Mucosa of descending colon (tissue), 3 donors: Measurements from ENCODE around the gene DDX49. TPM values are rescaled to one million over a fixed set of nuclear protein-coding genes. Genes with fewer than 3 reads are reported as not detected.

Experiments
- ATAC-seq: fragments of 200-7000 bp; cut with Tn5 transposase; one replicate; pipeline ENCODE4 v1.9.1; 2020; ENCODE audit warnings: mild to moderate bottlenecking, moderate library complexity
- DNase-seq, 3 donors: peaks; one replicate each; pipeline ENCODE4 v3.0.0-alpha.2; 2020
- H3K36me3 ChIP-seq: fragments of 200-600 bp; one replicate; pipeline ENCODE4 v1.8.0; 2021; ENCODE audit warnings: low read depth, mild to moderate bottlenecking
- H3K4me1 ChIP-seq: fragments of 200-600 bp; one replicate; pipeline ENCODE4 v1.8.0; 2021; ENCODE audit warnings: low read depth, mild to moderate bottlenecking
- H3K4me3 ChIP-seq: fragments of 200-600 bp; one replicate; pipeline ENCODE4 v1.8.0; 2021; ENCODE audit warnings: mild to moderate bottlenecking
- H3K9me3 ChIP-seq: fragments of 200-600 bp; one replicate; pipeline ENCODE4 v1.8.0; 2021; ENCODE audit warnings: mild to moderate bottlenecking
- intact Hi-C, 2 donors: fragments of 100-400 bp; cut with DNase I in 1 of 2; cut with micrococcal nuclease in 1 of 2; formaldehyde crosslinking; loops; one replicate each; pipeline versions ENCODE4 v1.11.0 to v1.11.1; 2022; cut with DNase I, micrococcal nuclease
- total RNA-seq, 3 donors: library from RNA; stranded (reverse); fragmentation: NEBNext Ultra II Directional in 2 of 3; extraction: Animal tissue kit (Norgen Biotek cat#: 25700) in 2 of 3; gene quantifications; one replicate each; pipeline versions ENCODE4 v1.2.1 to v1.2.4, GENCODE V29; 2021 to 2023
- TF ChIP-seq, protein P1 (sequence below): fragments of 200-600 bp; IDR thresholded peaks from one replicate; pipeline ENCODE4 v1.8.0; 2022; ENCODE audit warnings: antibody characterized with exemption, mild to moderate bottlenecking
- donor health status: DM: no; HTN: no; CAD: no; lungs with moderate emphysema.
- donor health status: DM: no; HTN: no; CAD: no.
- donor health status: DM: no; HTN: yes; CAD: no.

DDX49 gene
- total RNA-seq, 3 donors from 2014 or later: 37.4 to 47.3 (median 40.4) TPM

DNA sequence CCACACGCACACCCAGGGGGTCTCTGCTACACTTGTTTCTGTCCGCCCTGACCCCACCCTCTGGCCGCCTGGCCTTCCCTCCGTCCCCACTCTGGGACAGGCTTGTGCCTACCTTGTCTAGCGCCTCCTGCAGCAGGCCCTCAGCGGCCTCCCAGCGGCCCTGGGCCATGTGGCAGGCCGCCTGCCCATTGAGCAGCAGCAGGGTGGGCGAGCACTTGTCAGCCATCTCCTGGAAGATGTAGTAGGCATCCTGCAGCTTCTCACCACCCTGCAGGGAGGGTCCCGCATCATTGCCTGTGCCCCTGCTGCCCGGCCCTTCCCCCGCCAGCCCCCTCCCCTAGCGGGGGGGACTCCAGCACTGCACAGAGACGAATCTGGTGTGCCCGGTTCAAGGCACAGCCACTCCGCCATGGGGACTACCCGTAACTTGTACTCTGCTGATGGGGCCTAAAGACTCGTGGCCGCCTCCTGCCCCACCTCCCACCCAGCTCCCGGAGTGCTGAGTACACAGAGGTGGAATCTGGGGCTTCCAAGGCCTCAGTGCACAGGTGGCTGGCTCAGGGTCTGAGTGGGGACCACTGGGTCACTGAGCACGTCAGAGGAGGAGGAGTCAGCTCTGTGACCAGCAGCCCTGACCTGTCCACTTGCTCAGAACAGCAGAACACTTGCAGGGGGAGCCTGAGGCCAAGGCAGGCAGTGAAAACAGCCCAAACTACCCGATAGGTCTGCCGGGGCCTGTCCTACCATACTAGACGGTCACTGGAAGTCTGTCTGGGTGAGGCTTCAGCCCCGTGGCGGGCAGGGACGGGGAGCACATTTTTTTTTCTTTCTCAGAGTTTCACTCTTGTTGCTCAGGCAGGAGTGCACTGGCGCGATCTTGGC lies 16.1 kb upstream of the DDX49 start:
- no peaks in the 10 kb centered on the region for H3K4me1 ChIP-seq
- TF ChIP-seq, protein P1, sequence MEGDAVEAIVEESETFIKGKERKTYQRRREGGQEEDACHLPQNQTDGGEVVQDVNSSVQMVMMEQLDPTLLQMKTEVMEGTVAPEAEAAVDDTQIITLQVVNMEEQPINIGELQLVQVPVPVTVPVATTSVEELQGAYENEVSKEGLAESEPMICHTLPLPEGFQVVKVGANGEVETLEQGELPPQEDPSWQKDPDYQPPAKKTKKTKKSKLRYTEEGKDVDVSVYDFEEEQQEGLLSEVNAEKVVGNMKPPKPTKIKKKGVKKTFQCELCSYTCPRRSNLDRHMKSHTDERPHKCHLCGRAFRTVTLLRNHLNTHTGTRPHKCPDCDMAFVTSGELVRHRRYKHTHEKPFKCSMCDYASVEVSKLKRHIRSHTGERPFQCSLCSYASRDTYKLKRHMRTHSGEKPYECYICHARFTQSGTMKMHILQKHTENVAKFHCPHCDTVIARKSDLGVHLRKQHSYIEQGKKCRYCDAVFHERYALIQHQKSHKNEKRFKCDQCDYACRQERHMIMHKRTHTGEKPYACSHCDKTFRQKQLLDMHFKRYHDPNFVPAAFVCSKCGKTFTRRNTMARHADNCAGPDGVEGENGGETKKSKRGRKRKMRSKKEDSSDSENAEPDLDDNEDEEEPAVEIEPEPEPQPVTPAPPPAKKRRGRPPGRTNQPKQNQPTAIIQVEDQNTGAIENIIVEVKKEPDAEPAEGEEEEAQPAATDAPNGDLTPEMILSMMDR: no peak
- ATAC-seq: no peak
- no peak overlapping the region for H3K4me3 ChIP-seq
- DNase-seq: no peak
- no peaks in the 10 kb centered on the region for H3K9me3 ChIP-seq
- intact Hi-C loops: no loop called here
- peaks cover 6% of the 10 kb centered on the region for H3K36me3 ChIP-seq

DNA sequence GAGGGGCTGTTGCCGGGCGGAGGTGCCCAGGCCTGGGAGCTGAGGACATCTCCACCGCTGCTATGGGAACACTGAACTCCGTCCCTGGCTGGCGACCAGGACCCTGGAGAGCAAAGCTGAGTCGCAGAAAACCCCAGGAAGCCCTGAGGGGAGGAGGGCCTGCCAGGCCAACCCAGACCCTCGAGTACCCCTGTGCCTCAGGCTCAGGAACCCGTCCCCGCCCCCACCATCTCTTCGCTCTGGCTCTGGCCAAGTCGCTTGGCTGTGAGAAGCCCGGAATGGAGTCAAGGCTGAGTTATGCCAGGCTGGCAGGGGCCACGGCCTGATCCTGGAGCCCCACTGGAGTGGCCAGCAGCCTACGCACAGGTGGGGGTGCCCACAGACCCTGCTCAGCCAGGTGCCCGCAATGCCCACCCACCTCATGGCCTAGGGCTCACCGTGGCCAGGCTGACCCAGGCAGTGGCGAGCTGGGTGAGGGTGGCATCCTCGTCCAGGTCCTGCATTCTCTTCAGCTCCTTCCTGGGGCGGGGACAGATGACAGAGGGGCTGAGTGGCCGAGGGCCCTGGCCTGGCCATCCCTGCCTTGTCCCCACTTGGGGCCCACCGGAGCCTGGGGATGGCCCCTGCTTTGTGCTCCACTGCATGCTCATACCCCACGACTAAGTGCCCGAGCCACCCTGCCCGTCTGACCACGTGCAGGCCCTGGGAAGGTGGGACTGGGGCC lies 15.0 kb upstream of the DDX49 start:
- intact Hi-C loops: no loop called here
- TF ChIP-seq, protein P1: no peak
- no peak for DNase-seq
- Histone ChIP-seq H3K9me3 (no peaks in the 10 kb centered on the region), H3K4me1 (no peaks in the 10 kb centered on the region), H3K4me3 (no peak overlapping the region), H3K36me3 (peaks cover 6% of the 10 kb centered on the region)
- no peak for ATAC-seq

- H3K36me3 ChIP-seq: peaks cover 6% of the 10 kb centered on the region
- no peak for ATAC-seq
Measured at GRCh38 chr19:18905058-18905456, 14.5 kb upstream of the DDX49 start.

DNA sequence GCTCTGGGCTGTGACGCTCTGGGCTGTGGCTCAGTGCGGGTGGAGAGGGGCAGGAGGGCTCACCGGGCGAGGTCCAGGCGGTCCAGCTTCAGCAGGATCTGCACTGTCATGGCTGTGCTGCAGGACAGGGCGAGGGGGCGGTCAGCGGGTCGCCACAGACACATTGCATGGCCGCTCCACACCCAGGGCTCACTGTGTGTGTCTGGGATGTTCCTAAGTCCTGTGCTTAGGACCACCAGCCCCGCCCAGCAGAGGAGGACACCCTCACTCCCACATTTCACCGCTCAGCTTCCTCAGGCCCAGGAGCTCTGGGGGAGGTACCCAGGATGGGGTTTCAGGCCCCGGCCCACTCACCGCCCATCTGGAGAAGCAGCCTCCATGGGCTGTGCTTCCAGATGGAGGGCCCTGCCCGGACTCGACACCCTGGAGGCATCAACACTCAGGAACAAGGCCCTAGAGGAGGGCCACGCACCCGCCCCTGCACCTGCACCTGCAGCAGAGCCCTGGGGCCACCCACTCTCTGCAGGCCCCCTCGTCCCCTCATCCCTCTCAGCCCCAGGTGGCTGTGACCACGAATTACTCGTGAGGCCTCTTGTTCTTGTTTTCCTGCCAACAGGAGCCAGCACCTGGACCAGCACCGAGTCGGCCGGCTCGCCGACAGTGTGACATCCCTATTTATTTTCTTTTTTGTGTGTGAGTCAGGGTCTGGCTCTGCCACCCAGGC lies 13.8 kb upstream of the DDX49 start:
- Histone ChIP-seq H3K4me3 (no peak overlapping the region), H3K36me3 (peaks cover 6% of the 10 kb centered on the region), H3K9me3 (no peaks in the 10 kb centered on the region), H3K4me1 (no peaks in the 10 kb centered on the region)
- ATAC-seq (no peak), DNase-seq (no peak)
- intact Hi-C loops: no loop called here
- TF ChIP-seq, protein P1: no peak

More at GRCh38 chr19:18905058-18905456, 14.5 kb upstream of the DDX49 start:
- TF ChIP-seq, protein P1: no peak
- no peak for DNase-seq
- intact Hi-C loops: no loop called here
- H3K4me3 ChIP-seq: no peak overlapping the region
- H3K9me3 ChIP-seq: no peaks in the 10 kb centered on the region
- no peaks in the 10 kb centered on the region for H3K4me1 ChIP-seq

DNA sequence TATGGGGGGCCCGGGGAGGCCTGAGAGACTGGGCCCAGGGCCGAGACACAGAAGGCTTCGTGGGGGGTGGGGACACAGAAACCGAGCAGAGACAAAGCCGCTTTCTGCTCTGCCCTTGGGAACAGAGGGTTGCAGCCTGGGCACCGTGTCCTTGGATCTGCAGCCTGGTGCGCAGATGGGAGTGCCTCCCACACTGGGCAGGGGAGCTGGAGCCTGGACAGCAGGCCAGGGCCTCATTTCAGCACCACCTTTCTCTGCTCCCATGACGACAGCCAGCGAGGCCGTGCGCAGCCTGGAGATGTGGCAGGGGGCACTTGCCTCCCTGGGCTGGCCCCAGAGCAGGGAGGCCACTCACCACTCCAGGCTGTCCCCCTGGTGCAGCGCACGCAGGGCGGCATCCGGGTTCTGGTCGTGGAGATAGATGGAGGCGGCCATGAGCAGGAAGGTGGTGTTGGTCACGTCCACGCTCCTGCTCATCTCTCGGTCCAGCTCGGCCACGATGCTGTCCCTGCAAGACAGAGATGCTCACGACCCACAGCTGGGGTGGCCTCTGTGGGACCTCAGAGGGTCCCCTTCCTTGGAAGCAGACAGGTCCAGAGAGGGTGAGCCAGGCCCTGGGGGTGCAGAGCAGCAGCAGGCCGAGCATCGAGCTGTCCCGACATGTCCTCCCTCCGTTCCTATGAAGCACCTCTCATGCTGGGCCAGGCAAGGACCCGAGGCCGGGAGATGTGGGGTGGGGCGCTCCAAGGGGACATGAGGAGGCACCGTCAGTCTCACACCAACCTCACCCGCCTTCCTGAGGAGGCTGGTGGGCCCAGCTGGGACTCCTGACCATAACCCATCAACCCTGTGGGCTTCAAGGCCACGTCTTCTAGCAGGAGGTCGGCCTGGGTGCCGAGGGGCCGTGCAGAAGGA lies 12.7 kb upstream of the DDX49 start:
- intact Hi-C loops: no loop called here
- Histone ChIP-seq H3K36me3 (peaks cover 6% of the 10 kb centered on the region), H3K4me1 (no peaks in the 10 kb centered on the region), H3K4me3 (no peak overlapping the region), H3K9me3 (no peaks in the 10 kb centered on the region)
- no peak for DNase-seq
- no peak for ATAC-seq
- TF ChIP-seq, protein P1: no peak
